ENCODE measurements around the gene RERE.

DNA sequence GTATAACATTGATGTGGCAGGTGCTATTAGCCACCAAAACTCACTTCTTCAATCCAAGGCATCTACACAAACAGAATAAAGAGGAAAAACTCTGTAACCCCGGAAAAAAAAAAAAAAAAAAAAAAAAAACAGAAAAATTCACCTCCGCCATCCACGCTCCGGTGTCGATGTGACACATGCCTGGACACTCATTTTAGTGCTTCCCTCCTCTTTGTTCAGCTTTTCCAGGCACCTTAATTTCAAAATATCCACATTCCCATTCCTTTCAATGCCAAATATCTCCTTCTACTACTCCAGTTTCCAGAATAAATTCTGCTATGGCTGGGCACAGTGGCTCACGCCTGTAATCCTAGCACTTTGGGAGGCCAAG, 5.8 kb upstream of the RERE start:
- no peak for TF ChIP-seq POLR2AphosphoS5 (IDR thresholded peaks at IDR 0.05; ENCODE audit: borderline replicate concordance, low read depth, low read length)
- TF ChIP-seq EZH2 (IDR thresholded peaks at IDR 0.05): no peak
- no peak for TF ChIP-seq FOXP2 (optimal IDR thresholded peaks at IDR 0.05; ENCODE audit: control extremely low read depth, extremely low read length, insufficient read depth)

Data from SK-N-MC (cell line).